ENCODE measurements around the gene PPP2R5C. TPM values are rescaled to one million over a fixed set of nuclear protein-coding genes. Genes with fewer than 3 reads are reported as not detected.

PPP2R5C gene
- total RNA-seq, 1 experiment from 2014 or later: 96.1 TPM

DNA sequence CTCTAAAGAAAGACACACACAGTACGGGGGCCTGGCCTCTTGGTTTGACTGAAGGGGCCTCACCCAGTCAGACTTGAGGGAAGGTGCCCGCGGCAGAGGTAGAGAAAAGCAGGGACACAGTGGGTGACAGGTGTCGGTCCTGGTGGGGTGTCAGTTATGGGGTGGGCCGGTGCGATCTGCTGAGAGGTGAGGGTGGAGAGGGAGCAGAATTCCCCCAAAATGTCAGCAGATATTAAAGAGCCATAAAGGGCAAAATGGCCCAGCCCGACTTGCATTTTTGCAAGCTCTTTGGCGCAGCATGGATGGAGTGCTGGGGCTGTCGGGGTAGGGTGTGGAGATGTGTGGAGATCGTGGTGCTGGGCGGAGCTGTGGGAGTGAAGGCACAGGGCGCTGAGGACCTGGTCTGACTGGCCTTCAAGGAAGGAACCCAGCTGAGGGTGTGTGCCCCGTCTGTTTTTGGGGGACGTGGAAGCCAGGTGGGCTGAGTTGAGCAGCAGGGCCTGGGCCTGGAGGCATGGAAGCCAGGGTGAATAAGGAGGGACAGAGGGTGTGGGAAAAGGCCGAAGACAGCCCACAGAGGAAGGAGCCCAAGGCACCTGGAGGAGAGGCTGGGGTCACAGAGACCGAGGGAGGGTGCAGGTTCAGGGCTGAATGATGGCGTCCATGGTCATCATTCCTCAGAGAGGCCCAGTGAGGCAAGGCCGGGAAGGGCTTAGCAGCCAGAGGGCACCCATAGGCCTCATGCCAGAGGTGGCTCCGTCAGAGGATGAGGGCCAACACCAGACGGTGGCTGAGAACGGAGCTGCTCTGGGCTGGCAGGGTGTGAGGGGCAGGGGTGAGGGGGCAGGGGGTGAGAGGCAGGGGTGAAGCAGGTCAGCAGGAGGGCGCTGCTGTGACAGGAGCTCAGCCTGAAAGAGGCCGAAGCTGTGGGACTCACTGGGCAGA is 154.6 kb downstream of the PPP2R5C start:
- H3K27ac ChIP-seq (ENCODE audit: low read length): no peak overlapping the region
- no peak overlapping the region for H3K4me2 ChIP-seq (ENCODE audit: low read length)
- no peaks in the 10 kb centered on the region for H4K20me1 ChIP-seq (ENCODE audit: low read length)
- H3K27me3 ChIP-seq (ENCODE audit: low read length): no peaks in the 10 kb centered on the region
- no peaks in the 10 kb centered on the region for H3K79me2 ChIP-seq (ENCODE audit: low read length)
- H3K9me2 ChIP-seq (replicated peaks; ENCODE audit: low read length): no peaks in the 10 kb centered on the region
- BruUV-seq (replicated peaks): no TSS peak
- H3K4me1 ChIP-seq (ENCODE audit: insufficient read depth, low read length): no peaks in the 10 kb centered on the region
- intact Hi-C loops (cut with micrococcal nuclease): no loop called here
- POLR2A ChIA-PET (ENCODE audit: unreplicated experiment): no interaction called here
- no peaks in the 10 kb centered on the region for H3F3A ChIP-seq (ENCODE audit: low read length, unreplicated experiment)
- no peak overlapping the region for H2AFZ ChIP-seq (ENCODE audit: low read length)
- no peaks in the 10 kb centered on the region for H3K9me3 ChIP-seq (ENCODE audit: low read length)
- TF ChIP-seq EZH2phosphoT487 (IDR thresholded peaks at IDR 0.05; ENCODE audit: borderline replicate concordance, low read length) (no peak), EZH2 (IDR thresholded peaks at IDR 0.05; ENCODE audit: low read length, unreplicated experiment) (no peak)
- TF ChIP-seq, protein P1, sequence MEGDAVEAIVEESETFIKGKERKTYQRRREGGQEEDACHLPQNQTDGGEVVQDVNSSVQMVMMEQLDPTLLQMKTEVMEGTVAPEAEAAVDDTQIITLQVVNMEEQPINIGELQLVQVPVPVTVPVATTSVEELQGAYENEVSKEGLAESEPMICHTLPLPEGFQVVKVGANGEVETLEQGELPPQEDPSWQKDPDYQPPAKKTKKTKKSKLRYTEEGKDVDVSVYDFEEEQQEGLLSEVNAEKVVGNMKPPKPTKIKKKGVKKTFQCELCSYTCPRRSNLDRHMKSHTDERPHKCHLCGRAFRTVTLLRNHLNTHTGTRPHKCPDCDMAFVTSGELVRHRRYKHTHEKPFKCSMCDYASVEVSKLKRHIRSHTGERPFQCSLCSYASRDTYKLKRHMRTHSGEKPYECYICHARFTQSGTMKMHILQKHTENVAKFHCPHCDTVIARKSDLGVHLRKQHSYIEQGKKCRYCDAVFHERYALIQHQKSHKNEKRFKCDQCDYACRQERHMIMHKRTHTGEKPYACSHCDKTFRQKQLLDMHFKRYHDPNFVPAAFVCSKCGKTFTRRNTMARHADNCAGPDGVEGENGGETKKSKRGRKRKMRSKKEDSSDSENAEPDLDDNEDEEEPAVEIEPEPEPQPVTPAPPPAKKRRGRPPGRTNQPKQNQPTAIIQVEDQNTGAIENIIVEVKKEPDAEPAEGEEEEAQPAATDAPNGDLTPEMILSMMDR (conservative IDR thresholded peaks at IDR 0.05; ENCODE audit: low read depth, low read length): no peak
- H3K36me3 ChIP-seq (ENCODE audit: low read depth, low read length): peaks cover 7% of the 10 kb centered on the region; the same call in 1 of the 2 replicates
- DNase-seq (no peak), ATAC-seq (no peak)
- no peak overlapping the region for H3K4me3 ChIP-seq (ENCODE audit: low read length)
- no peak overlapping the region for H3K9ac ChIP-seq (ENCODE audit: low read length)
- CTCF ChIA-PET: no interaction called here

DNA sequence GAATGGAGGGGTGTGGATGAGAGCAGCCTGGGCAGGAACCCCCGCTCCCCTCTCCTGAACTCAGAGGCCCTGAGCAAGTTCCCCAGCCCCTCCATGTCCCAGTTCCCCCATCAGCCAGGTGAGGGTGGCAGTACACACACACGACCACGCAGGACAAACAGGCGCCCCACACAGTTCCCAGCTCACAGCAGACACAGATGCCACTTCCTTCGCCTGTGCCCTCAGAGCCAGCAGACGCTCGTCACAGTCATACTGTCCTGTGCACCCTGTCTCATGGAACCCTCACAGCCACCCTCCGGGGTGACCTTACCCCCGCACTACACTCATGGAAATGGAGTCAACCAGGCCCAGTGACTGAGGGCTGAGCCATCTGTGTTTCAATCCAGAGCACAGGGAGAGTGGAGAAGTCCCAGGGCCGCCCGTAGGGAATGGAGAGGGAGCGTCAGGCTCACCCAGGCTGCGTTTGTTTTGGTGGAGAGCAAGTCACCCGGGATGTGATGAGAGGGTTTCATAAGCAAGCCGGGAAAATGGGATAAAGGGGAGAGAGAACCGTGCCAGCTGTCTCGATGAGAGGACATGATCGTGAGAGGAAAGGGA is 155.4 kb downstream of the PPP2R5C start:
- H3K4me3 ChIP-seq (ENCODE audit: low read length): no peak overlapping the region
- H3K4me2 ChIP-seq (ENCODE audit: low read length): no peak overlapping the region
- peaks cover 7% of the 10 kb centered on the region; the same call in 1 of the 2 replicates for H3K36me3 ChIP-seq (ENCODE audit: low read depth, low read length)
- no peaks in the 10 kb centered on the region for H3K27me3 ChIP-seq (ENCODE audit: low read length)
- TF ChIP-seq EZH2 (IDR thresholded peaks at IDR 0.05; ENCODE audit: low read length, unreplicated experiment): no peak
- no peak for TF ChIP-seq EZH2phosphoT487 (IDR thresholded peaks at IDR 0.05; ENCODE audit: borderline replicate concordance, low read length)
- TF ChIP-seq, protein P1 (conservative IDR thresholded peaks at IDR 0.05; ENCODE audit: low read depth, low read length): no peak
- H3K9ac ChIP-seq (ENCODE audit: low read length): no peak overlapping the region
- DNase-seq (no peak), ATAC-seq (no peak)
- no peaks in the 10 kb centered on the region for H3F3A ChIP-seq (ENCODE audit: low read length, unreplicated experiment)
- intact Hi-C loops (cut with micrococcal nuclease): no loop called here
- H3K4me1 ChIP-seq (ENCODE audit: insufficient read depth, low read length): no peaks in the 10 kb centered on the region
- H2AFZ ChIP-seq (ENCODE audit: low read length): no peak overlapping the region
- ChIA-PET POLR2A (ENCODE audit: unreplicated experiment) (no interaction called here), CTCF (no interaction called here)
- no peaks in the 10 kb centered on the region for H3K79me2 ChIP-seq (ENCODE audit: low read length)
- H3K9me3 ChIP-seq (ENCODE audit: low read length): no peaks in the 10 kb centered on the region
- no peaks in the 10 kb centered on the region for H4K20me1 ChIP-seq (ENCODE audit: low read length)
- BruUV-seq (replicated peaks): no TSS peak
- no peak overlapping the region for H3K27ac ChIP-seq (ENCODE audit: low read length)
- no peaks in the 10 kb centered on the region for H3K9me2 ChIP-seq (replicated peaks; ENCODE audit: low read length)
